Stimulated activated CD4-positive, alpha-beta T cell treated with anti-CD3 and anti-CD28 coated beads, Interleukin-1b, Interleukin-23, amount 100 ng/mL, for 24 hours (primary cell): ENCODE results near the gene ZFP1.
"Not testable (repeated sequence)": the region's sequence is repeated elsewhere in the genome, so short reads cannot be mapped to it uniquely, and the experiment has no call there.

Source experiments
- DNase-seq, 4 experiments: peaks; one replicate each; pipeline ENCODE4 v3.0.0-alpha.2; 2020; ENCODE audit warnings: low read depth in 4 of 4, low spot score in 1 of 4

Gene ZFP1

GRCh38 chr16:75112734-75113491 lies 35.4 kb upstream of the ZFP1 start:
- DNase-seq, result no peak

GRCh38 chr16:75113541-75114121 lies 34.7 kb upstream of the ZFP1 start:
- DNase-seq, result no peak

DNA sequence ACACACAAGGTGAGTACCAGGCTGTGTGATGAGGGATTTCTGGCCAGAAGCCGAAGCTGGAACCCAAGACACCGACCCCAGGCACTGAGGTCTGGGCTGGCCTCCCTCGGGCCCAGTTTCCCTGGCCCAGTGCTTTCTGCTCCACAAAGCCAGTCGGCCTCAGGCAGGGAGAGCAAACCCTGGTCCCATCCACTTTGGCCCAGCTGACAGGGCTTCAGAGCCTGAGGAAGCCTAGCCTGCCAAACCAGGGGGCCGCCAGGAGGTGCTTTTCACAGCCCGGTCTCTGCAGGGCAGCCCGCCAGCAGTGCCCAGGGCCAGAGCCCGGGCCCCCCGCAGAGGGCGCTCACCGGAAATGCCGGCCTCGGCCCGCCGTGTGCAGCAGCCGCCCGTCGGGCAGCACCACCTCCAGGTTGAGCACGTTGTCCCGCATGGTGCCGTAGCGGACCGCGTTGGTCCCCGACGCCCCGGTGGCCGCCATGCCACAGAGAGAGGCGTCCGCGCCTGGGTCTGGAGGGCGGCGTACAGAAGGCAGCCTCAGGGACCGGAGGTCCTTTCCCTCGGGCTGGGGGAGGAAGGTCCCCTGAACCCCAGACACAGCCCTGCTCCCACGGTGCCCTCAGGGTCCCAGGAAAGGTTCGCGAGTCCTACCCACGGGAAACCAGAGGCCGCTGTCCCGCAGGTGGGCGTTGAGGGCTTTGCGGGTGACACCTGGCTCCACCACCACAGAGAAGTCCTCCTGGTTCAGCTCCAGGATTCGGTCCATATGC lies 34.0 kb upstream of the ZFP1 start:
- no peak for DNase-seq

- no peak for DNase-seq
Observed at GRCh38 chr16:75114946-75115825, 33.1 kb upstream of the ZFP1 start.

DNA sequence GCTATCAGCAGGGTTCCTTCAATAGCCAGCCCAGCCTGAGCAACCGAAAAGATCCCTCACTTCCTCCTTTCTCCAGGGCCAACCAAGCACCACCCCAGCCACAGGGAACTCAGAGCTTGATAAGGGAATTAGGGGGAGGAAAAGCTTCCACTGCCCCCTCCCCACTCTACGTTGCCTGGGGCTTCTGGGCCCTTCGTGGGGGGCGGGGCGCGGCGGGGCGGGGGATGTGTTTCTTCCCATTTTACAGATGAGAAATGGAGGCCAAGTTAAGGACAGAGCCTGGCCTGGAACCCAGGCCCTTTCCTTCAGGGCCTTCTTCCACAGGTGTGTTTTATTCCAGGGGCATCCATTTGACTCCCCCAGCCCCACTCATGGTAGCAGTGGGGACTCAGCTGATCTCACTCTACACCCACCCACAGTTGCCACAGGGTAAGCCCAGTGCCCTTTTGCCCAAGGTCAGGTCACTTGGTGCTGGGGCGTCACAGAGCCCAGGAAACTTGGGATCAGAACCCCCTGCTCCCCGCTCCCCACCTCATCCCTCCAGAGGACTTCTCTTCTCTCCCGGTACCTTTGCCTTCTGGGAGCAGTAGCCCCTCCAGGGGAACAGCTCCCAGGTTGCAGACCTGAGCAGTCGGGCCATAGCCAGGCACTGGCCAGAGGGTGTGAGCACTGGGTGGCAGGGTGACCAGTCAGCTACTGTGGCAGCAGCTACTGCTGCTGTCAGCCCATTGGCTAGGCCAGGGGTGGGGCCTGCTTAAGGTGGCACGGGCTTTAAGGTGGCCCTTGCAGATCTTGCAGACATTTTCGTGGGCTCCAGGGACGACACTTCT lies 32.0 kb upstream of the ZFP1 start, which contains the start of gene LDHD:
Gene LDHD, minus strand, starts transcription at position 700 of the 830 bp plus-strand sequence. Its CDS starts 60 bp downstream, at position 640.
- no peak for DNase-seq

- no peak for DNase-seq
Observed at GRCh38 chr16:75116911-75117245, 31.4 kb upstream of the ZFP1 start.

- DNase-seq, result no peak
Observed at GRCh38 chr16:75118943-75119539, 29.3 kb upstream of the ZFP1 start.

DNA sequence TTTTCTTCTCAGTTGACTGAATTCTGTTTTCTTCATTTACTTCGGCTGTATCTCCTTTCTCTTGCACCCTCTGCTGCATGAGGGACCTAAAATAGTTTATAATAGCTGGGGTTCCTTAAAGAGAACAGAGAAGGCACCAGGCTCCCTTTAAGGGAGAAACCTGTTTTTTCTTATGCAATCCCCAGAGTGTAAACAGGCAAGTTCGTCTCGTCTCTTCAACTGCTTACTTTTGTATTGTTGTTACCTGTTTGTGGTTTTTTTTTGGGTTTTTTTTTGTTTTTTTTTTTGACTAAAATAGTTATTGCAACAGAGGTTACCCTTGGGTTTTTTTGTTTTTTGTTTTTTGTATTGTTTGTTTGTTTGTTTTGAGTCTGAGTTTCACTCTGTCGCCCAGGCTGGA lies 28.1 kb upstream of the ZFP1 start:
- DNase-seq, result no peak

- no peak for DNase-seq
Observed at GRCh38 chr16:75121949-75122568, 26.3 kb upstream of the ZFP1 start.

DNA sequence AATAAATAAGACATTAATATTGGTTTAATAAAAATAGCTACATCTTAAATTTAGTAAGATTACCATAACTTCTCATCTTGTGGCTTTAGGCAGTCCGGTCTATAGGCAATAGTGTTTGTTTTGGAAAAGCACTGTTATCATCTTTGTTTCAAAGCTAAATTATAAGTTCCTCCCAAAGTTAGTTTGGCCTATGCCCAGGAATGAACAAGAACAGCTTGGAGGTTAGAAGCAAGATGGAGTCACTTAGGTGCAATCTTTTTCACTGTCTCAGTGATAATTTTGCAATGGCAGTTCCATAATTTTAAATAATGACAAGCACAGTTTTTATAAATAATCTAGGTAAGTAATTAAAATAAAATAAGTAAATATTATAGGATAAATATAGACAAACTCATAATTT lies 25.7 kb upstream of the ZFP1 start:
- DNase-seq, result no peak

GRCh38 chr16:75127713-75128415 lies 20.5 kb upstream of the ZFP1 start:
- no peak for DNase-seq

DNA sequence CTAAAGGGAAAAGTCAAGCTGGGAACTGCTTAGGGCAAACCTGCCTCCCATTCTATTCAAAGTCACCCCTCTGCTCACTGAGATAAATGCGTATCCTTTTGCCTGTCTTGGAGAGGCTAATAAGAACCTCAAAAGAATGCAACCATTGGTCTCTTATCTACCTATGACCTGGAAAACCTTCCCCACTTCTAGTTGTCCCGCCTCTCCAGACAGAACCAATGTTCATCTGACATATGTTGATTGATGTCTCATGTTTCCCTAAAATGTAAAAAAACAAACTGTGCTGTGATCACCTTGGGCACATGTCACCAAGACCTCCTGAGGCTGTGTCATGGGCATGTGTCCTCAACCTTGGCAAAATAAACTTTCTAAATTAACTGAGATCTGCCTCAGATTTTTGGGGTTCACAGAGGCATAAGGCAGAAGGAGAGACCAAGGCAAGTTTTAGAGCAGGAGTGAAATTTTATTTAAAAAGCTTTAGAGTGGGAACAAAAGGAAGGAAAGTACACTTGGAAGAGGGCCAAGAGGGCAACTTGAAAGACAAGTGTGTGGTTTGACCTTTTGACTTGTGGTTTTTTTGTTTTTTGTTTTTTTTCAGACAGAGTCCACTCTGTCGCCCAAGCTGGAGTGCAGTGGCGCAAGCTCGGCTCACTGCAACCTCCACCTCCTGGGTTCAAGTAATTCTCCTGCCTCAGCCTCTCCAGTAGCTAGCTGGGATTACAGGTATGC lies 18.7 kb upstream of the ZFP1 start:
- not testable (repeated sequence) for DNase-seq

DNA sequence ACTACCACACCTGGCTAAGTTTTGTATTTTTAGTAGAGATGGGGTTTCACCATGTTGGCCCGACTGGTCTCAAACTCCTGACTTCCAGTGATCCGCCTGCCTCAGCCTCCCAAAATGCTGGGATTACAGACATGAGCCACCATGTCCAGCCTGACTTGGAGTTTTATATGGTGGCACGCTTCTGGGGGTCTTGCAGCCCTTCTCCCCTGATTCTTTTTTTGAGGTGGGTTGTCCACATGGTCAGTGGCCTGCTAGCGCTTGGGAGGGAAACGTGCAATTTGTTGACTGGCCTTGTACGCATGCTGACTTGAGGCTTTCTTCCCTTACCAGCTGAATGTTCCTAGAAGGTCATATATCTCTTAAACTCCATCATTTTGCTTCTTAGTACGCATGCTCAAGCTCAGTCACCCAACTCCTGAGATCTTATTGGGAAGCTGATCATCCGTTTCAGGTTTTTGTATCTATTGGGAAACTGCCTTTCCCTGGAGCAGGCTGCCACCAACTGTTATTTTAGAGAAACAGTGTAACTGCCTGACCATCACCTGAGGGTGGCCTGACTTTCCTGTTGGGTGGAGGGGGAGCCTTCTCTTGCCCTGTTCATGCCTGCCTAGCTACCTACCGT lies 18.1 kb upstream of the ZFP1 start:
- no peak for DNase-seq

DNA sequence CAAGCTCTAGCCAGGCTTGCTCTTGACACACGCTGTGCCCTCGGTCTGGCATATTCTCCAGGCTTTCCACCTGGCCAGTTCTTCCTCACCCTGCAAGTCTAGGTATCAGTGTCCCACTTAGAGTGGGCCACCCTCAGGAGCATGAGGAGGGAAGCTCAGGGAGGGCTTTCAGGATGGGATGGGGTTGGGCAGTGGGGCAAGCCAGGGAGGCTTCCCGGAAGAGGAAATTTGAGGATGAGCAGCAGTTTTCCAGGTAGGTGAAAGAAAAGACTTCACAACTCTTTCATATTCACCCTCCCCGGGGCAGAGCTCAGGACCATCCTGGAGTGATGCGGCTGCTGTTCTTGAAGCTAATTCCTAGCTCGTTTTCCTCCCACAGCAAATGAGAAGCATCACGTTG lies 17.2 kb upstream of the ZFP1 start:
- DNase-seq, result no peak

DNA sequence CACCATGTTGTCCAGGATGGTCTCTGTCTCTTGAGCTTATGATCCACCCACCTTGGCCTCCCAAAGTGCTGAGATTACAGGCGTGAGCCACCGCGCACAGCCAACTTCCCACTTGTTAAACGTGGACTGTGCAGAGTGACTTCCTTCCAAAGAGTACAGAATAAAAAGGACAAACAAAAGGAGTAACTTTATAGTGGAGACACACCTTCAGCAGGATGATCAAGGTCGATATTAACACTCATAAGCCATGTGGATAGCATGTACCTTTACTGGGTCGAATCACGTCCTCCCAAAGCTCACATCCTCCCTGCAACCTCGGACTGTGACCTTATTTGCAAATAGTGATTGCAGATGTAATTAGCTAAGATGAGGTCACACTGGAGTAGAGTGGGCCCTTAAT lies 10.1 kb upstream of the ZFP1 start:
- DNase-seq, result no peak

DNA sequence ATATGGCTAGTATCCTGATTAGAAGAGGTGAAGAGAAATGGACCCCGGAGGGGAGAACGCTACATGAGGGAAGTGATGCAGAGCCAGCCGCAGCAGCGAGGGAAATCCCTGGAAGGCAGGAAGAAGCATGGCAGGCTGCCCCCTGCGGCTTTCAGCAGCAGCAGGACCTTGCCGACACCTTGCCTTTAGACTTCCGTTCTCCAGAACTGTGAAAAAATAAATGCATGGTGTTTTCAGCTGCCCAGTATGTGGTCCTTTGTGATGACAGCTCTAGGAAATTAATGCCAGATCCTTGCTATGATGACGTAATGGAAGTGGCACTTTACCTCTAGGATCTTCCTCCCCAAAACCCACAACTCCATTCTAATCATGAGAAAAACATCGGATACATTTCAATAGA lies 9.7 kb upstream of the ZFP1 start:
- DNase-seq, result no peak

DNA sequence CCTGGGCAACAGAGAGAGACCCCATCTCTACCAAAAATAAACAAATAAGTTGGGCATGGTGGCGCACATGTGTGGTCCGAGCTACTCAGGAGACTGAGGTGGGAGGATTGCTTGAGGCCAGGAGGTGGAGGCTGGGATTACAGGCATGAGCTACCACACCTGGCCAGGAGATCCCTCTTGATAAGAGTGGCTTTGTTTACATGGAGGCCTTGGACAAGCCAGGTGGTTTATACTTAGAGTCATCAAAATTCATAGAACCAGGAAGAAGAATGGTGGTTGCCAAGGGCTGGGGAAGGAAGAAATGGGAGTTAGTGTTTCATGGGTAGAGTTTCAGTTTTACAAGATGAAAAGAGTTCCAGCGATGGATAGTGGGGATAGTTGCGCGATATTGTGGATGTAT lies 8.8 kb upstream of the ZFP1 start:
- no peak for DNase-seq

DNA sequence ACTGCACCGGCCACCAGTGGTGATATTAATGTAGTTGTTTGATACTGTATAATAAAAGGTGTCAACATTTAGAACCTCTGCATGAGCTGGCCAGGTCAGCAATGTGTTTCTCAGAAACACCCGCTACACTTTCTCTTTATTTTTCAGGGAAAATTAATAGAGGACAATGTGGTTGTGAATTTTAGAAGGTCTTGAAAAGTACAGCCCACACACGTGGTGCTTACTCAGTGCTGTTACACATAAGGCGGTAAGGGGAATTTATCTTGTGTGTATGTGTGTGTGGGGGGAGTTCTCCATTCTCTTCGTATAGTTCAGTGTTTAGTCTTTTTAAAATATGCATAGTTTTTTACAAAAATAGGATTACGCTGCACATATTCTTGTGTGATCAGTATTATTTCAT lies 4.4 kb upstream of the ZFP1 start:
- DNase-seq, result no peak
